ENCODE data around the gene CD68. TPM values are rescaled to one million over a fixed set of nuclear protein-coding genes. Genes with fewer than 3 reads are reported as not detected.
"Not testable (repeated sequence)": the region's sequence is repeated elsewhere in the genome, so short reads cannot be mapped to it uniquely, and the experiment has no call there.

Gene CD68
- polyA plus RNA-seq, 4 donors, result 60.2 to 708 (median 171) TPM

GRCh38 chr17:7589204-7589868 lies 9.9 kb downstream of the CD68 start:
- H3K4me1 ChIP-seq (ENCODE audit: control insufficient read depth in 3 of 3, insufficient read depth in 2 of 3, low read depth in 1 of 3, low read length in 2 of 3), result peaks cover 0 to 21% (median 3%) of the 10 kb centered on the region in 3 donors
- WGBS, 3 donors, result 24 to 34% (median 32%) methylated on average over 50 to 56 of the region's 56 CpGs
- no peaks in the 10 kb centered on the region for H3K27me3 ChIP-seq (ENCODE audit: control insufficient read depth in 3 of 3, insufficient read depth in 3 of 3, low read length in 3 of 3)
- peak; percentile 80 to 92 for DNase-seq
- H3K36me3 ChIP-seq (ENCODE audit: control insufficient read depth in 3 of 3, insufficient read depth in 2 of 3, low read depth in 1 of 3, low read length in 3 of 3), result peaks cover 18 to 89% (median 26%) of the 10 kb centered on the region in 3 donors
- peak overlapping the region in 1 of 3 donors; percentile 39 for H3K4me3 ChIP-seq (ENCODE audit: low read depth in 1 of 3, low read length in 3 of 3)
- no peaks in the 10 kb centered on the region for H3K9me3 ChIP-seq (ENCODE audit: control insufficient read depth in 2 of 2, insufficient read depth in 1 of 2, low read depth in 1 of 2, low read length in 1 of 2)
- peak overlapping the region in 1 of 3 donors; percentile 9 for H3K27ac ChIP-seq (ENCODE audit: low read depth in 1 of 3, low read length in 2 of 3)
- FAIRE-seq, result no peak

GRCh38 chr17:7589891-7590691 lies 10.7 kb downstream of the CD68 start, which contains the start of gene SOX15:
Gene SOX15, minus strand, starts transcription at chr17:7590094. Its CDS starts 418 bp downstream, at chr17:7589676.
- H3K27me3 ChIP-seq (ENCODE audit: control insufficient read depth in 3 of 3, insufficient read depth in 3 of 3, low read length in 3 of 3), result no peaks in the 10 kb centered on the region
- peaks cover 0 to 18% (median 0%) of the 10 kb centered on the region in 3 donors for H3K4me1 ChIP-seq (ENCODE audit: control insufficient read depth in 3 of 3, insufficient read depth in 2 of 3, low read depth in 1 of 3, low read length in 2 of 3)

GRCh38 chr17:7590743-7591142 lies 11.3 kb downstream of the CD68 start:
- peaks cover 0 to 16% (median 0%) of the 10 kb centered on the region in 3 donors for H3K4me1 ChIP-seq (ENCODE audit: control insufficient read depth in 3 of 3, insufficient read depth in 2 of 3, low read depth in 1 of 3, low read length in 2 of 3)
- no peak overlapping the region for H3K27ac ChIP-seq (ENCODE audit: low read depth in 1 of 3, low read length in 2 of 3)
- no peaks in the 10 kb centered on the region for H3K9me3 ChIP-seq (ENCODE audit: control insufficient read depth in 2 of 2, insufficient read depth in 1 of 2, low read depth in 1 of 2, low read length in 1 of 2)
- peaks cover 25 to 96% (median 36%) of the 10 kb centered on the region in 3 donors for H3K36me3 ChIP-seq (ENCODE audit: control insufficient read depth in 3 of 3, insufficient read depth in 2 of 3, low read depth in 1 of 3, low read length in 3 of 3)
- no peak overlapping the region for H3K4me3 ChIP-seq (ENCODE audit: low read depth in 1 of 3, low read length in 3 of 3)
- DNase-seq (no peak), FAIRE-seq (no peak)
- H3K27me3 ChIP-seq (ENCODE audit: control insufficient read depth in 3 of 3, insufficient read depth in 3 of 3, low read length in 3 of 3), result no peaks in the 10 kb centered on the region
- WGBS, 3 donors, result 81 to 93% (median 90%) methylated on average over 4 of the region's 4 CpGs

More at GRCh38 chr17:7589891-7590691, 10.7 kb downstream of the CD68 start, which contains the start of gene SOX15:
- no peaks in the 10 kb centered on the region for H3K9me3 ChIP-seq (ENCODE audit: control insufficient read depth in 2 of 2, insufficient read depth in 1 of 2, low read depth in 1 of 2, low read length in 1 of 2)
- H3K36me3 ChIP-seq (ENCODE audit: control insufficient read depth in 3 of 3, insufficient read depth in 2 of 3, low read depth in 1 of 3, low read length in 3 of 3), result peaks cover 19 to 96% (median 29%) of the 10 kb centered on the region in 3 donors
- WGBS, 3 donors, result 69 to 73% (median 70%) methylated on average over 24 of the region's 24 CpGs
- FAIRE-seq (no peak), DNase-seq (no peak)
- H3K4me3 ChIP-seq (ENCODE audit: low read depth in 1 of 3, low read length in 3 of 3), result peak within 1 kb of the TSS in 1 of 3 donors; percentile 39
- H3K27ac ChIP-seq (ENCODE audit: low read depth in 1 of 3, low read length in 2 of 3), result peak within 1 kb of the TSS in 1 of 3 donors; percentile 9

- Histone ChIP-seq H3K27me3 (ENCODE audit: control insufficient read depth in 3 of 3, insufficient read depth in 3 of 3, low read length in 3 of 3) (no peaks in the 10 kb centered on the region), H3K36me3 (ENCODE audit: control insufficient read depth in 3 of 3, insufficient read depth in 2 of 3, low read depth in 1 of 3, low read length in 3 of 3) (peaks cover 26 to 96% (median 37%) of the 10 kb centered on the region in 3 donors), H3K27ac (ENCODE audit: low read depth in 1 of 3, low read length in 2 of 3) (no peak overlapping the region), H3K4me3 (ENCODE audit: low read depth in 1 of 3, low read length in 3 of 3) (no peak overlapping the region), H3K9me3 (ENCODE audit: control insufficient read depth in 2 of 2, insufficient read depth in 1 of 2, low read depth in 1 of 2, low read length in 1 of 2) (no peaks in the 10 kb centered on the region), H3K4me1 (ENCODE audit: control insufficient read depth in 3 of 3, insufficient read depth in 2 of 3, low read depth in 1 of 3, low read length in 2 of 3) (peaks cover 0 to 16% (median 0%) of the 10 kb centered on the region in 3 donors)
- DNase-seq (no peak), FAIRE-seq (no peak)
- 88 to 89% (median 89%) methylated on average over 4 to 5 of the region's 5 CpGs for WGBS, 3 donors
Observed at GRCh38 chr17:7591596-7591995, 12.2 kb downstream of the CD68 start.

- no peak overlapping the region for H3K4me3 ChIP-seq (ENCODE audit: low read depth in 1 of 3, low read length in 3 of 3)
- H3K4me1 ChIP-seq (ENCODE audit: control insufficient read depth in 3 of 3, insufficient read depth in 2 of 3, low read depth in 1 of 3, low read length in 2 of 3), result peaks cover 0 to 13% (median 0%) of the 10 kb centered on the region in 3 donors
- FAIRE-seq (no peak), DNase-seq (no peak)
- H3K9me3 ChIP-seq (ENCODE audit: control insufficient read depth in 2 of 2, insufficient read depth in 1 of 2, low read depth in 1 of 2, low read length in 1 of 2), result no peaks in the 10 kb centered on the region
- H3K36me3 ChIP-seq (ENCODE audit: control insufficient read depth in 3 of 3, insufficient read depth in 2 of 3, low read depth in 1 of 3, low read length in 3 of 3), result peaks cover 26 to 92% (median 35%) of the 10 kb centered on the region in 3 donors
- no peaks in the 10 kb centered on the region for H3K27me3 ChIP-seq (ENCODE audit: control insufficient read depth in 3 of 3, insufficient read depth in 3 of 3, low read length in 3 of 3)
- no peak overlapping the region for H3K27ac ChIP-seq (ENCODE audit: low read depth in 1 of 3, low read length in 2 of 3)
- 91 to 93% (median 92%) methylated on average over 23 of the region's 23 CpGs for WGBS, 3 donors
Observed at GRCh38 chr17:7592422-7593021, 13.1 kb downstream of the CD68 start.

DNA sequence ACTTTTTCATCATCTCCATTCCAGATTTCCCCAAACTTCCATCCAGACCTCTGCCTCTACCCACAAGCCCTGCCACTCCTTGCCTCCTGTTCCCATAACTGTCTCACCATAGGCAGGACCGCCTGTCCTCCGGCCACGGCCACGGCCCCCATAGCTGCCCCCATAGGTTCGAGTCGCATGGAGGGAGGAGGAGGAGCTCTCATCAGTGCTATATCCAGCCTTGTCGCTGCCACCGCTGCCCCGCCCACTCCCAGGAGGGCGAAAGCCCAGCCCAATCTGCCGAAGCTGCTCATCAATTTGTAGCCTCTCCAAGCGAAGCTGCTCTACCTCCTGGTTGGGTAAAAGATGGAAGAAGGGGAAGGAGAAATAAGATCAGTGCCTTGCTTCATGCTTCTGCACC lies 13.9 kb downstream of the CD68 start:
- Histone ChIP-seq H3K4me3 (ENCODE audit: low read depth in 1 of 3, low read length in 3 of 3) (no peak overlapping the region), H3K4me1 (ENCODE audit: control insufficient read depth in 3 of 3, insufficient read depth in 2 of 3, low read depth in 1 of 3, low read length in 2 of 3) (peaks cover 0 to 12% (median 0%) of the 10 kb centered on the region in 3 donors), H3K27me3 (ENCODE audit: control insufficient read depth in 3 of 3, insufficient read depth in 3 of 3, low read length in 3 of 3) (no peaks in the 10 kb centered on the region), H3K9me3 (ENCODE audit: control insufficient read depth in 2 of 2, insufficient read depth in 1 of 2, low read depth in 1 of 2, low read length in 1 of 2) (no peaks in the 10 kb centered on the region), H3K27ac (ENCODE audit: low read depth in 1 of 3, low read length in 2 of 3) (no peak overlapping the region), H3K36me3 (ENCODE audit: control insufficient read depth in 3 of 3, insufficient read depth in 2 of 3, low read depth in 1 of 3, low read length in 3 of 3) (peaks cover 26 to 89% (median 32%) of the 10 kb centered on the region in 3 donors)
- WGBS, 3 donors, result 86 to 90% (median 89%) methylated on average over 12 of the region's 12 CpGs
- FAIRE-seq, result no peak
- DNase-seq, result no peak

GRCh38 chr17:7597561-7597960 lies 18.1 kb downstream of the CD68 start:
- H3K27me3 ChIP-seq (ENCODE audit: control insufficient read depth in 3 of 3, insufficient read depth in 3 of 3, low read length in 3 of 3); DNase-seq; H3K27ac ChIP-seq (ENCODE audit: low read depth in 1 of 3, low read length in 2 of 3); FAIRE-seq; H3K9me3 ChIP-seq (ENCODE audit: control insufficient read depth in 2 of 2, insufficient read depth in 1 of 2, low read depth in 1 of 2, low read length in 1 of 2); H3K4me3 ChIP-seq (ENCODE audit: low read depth in 1 of 3, low read length in 3 of 3); H3K4me1 ChIP-seq (ENCODE audit: control insufficient read depth in 3 of 3, insufficient read depth in 2 of 3, low read depth in 1 of 3, low read length in 2 of 3): not testable (repeated sequence)
- peaks cover 17 to 85% (median 32%) of the 10 kb centered on the region in 3 donors for H3K36me3 ChIP-seq (ENCODE audit: control insufficient read depth in 3 of 3, insufficient read depth in 2 of 3, low read depth in 1 of 3, low read length in 3 of 3)
- WGBS, 3 donors, result 16 to 63% (median 56%) methylated on average over 5 of the region's 5 CpGs

- Histone ChIP-seq H3K4me3 (ENCODE audit: low read depth in 1 of 3, low read length in 3 of 3) (no peak overlapping the region), H3K27me3 (ENCODE audit: control insufficient read depth in 3 of 3, insufficient read depth in 3 of 3, low read length in 3 of 3) (no peaks in the 10 kb centered on the region), H3K4me1 (ENCODE audit: control insufficient read depth in 3 of 3, insufficient read depth in 2 of 3, low read depth in 1 of 3, low read length in 2 of 3) (no peaks in the 10 kb centered on the region), H3K36me3 (ENCODE audit: control insufficient read depth in 3 of 3, insufficient read depth in 2 of 3, low read depth in 1 of 3, low read length in 3 of 3) (peaks cover 5 to 60% (median 9%) of the 10 kb centered on the region in 3 donors), H3K27ac (ENCODE audit: low read depth in 1 of 3, low read length in 2 of 3) (no peak overlapping the region), H3K9me3 (ENCODE audit: control insufficient read depth in 2 of 2, insufficient read depth in 1 of 2, low read depth in 1 of 2, low read length in 1 of 2) (no peaks in the 10 kb centered on the region)
- DNase-seq (no peak), FAIRE-seq (no peak)
- WGBS, 3 donors, result 96 to 99% (median 97%) methylated on average over 4 of the region's 4 CpGs
Observed at GRCh38 chr17:7606280-7606679, 26.8 kb downstream of the CD68 start.

Measured in small intestine (tissue), 7 donors.